IMR-90 (cell line): ENCODE data around the gene MORF4L2. TPM values are rescaled to one million over a fixed set of nuclear protein-coding genes. Genes with fewer than 3 reads are reported as not detected.

Experiments
- ATAC-seq: fragments of 200-7000 bp; cut with Tn5 transposase; 2 replicates; pipeline ENCODE4 v1.9.1; 2020; ENCODE audit warnings: low read depth, mild to moderate bottlenecking, moderate library complexity
- BruUV-seq: library from RNA; stranded (reverse); fragments of 400-500 nt; replicated peaks from 2 replicates; lab custom pipeline; 2021; lab: Mats Ljungman, UMichigan
- CTCF ChIA-PET: fragments of 300-600 bp; formaldehyde crosslinking; extraction: SDS; loops from one replicate; lab custom pipeline; 2021; ENCODE audit warnings: antibody characterized with exemption; lab: Yijun Ruan, JAX
- POLR2A ChIA-PET: fragments of 300-600 bp; sonication (Branson Sonifier 250); formaldehyde crosslinking; loops from one replicate; lab custom pipeline; 2022; ENCODE audit warnings: antibody characterized with exemption; ENCODE audit not compliant: unreplicated experiment; lab: Charles Lee
- DNase-seq: peaks from one replicate; pipeline ENCODE4 v3.0.0; 2013
- H2AFZ ChIP-seq: replicated peaks from 2 replicates; pipeline ENCODE3; 2013; ENCODE audit warnings: low read length, mild to moderate bottlenecking; ENCODE audit not compliant: poor library complexity
- H2AK5ac ChIP-seq: 2 replicates; pipeline ENCODE4 v1.6.1; 2013; ENCODE audit warnings: low read depth, low read length, inconsistent platforms
- H2AK9ac ChIP-seq: replicated peaks from 2 replicates; pipeline ENCODE3; 2013; ENCODE audit warnings: mild to moderate bottlenecking, low read depth, low read length, moderate library complexity; ENCODE audit not compliant: poor library complexity
- H2BK120ac ChIP-seq: 2 replicates; pipeline ENCODE4 v1.6.1; 2013; ENCODE audit warnings: low read depth, low read length, inconsistent platforms
- H2BK15ac ChIP-seq: 3 replicates; pipeline ENCODE4 v1.6.1; 2013; ENCODE audit warnings: low read depth, low read length, inconsistent platforms
- H2BK20ac ChIP-seq: 2 replicates; pipeline ENCODE4 v1.6.1; 2013; ENCODE audit warnings: low read depth, mild to moderate bottlenecking, inconsistent platforms, low read length, moderate library complexity
- H2BK5ac ChIP-seq: 2 replicates; pipeline ENCODE4 v1.6.1; 2013; ENCODE audit warnings: mild to moderate bottlenecking, low read depth, low read length, inconsistent platforms; ENCODE audit not compliant: poor library complexity, severe bottlenecking
- H3K14ac ChIP-seq: replicated peaks from 2 replicates; pipeline ENCODE4 v1.6.1; 2013; ENCODE audit warnings: low read depth, low read length, inconsistent platforms
- H3K18ac ChIP-seq: 2 replicates; pipeline ENCODE4 v1.6.1; 2013; ENCODE audit warnings: low read depth, low read length, control low read depth
- H3K23ac ChIP-seq: 2 replicates; pipeline ENCODE4 v1.6.1; 2013; ENCODE audit warnings: low read depth, low read length, inconsistent platforms
- H3K27ac ChIP-seq: 2 replicates; pipeline ENCODE4 v1.5.1; 2013; ENCODE audit warnings: mild to moderate bottlenecking, control low read depth, low read length; ENCODE audit not compliant: insufficient read depth
- H3K27me3 ChIP-seq: 2 replicates; pipeline ENCODE4 v1.6.1; 2013; ENCODE audit warnings: low read length; ENCODE audit not compliant: control insufficient read depth, insufficient read depth
- H3K36me3 ChIP-seq: 2 replicates; pipeline ENCODE4 v1.6.1; 2013; ENCODE audit warnings: low read length, mixed read lengths; ENCODE audit not compliant: control insufficient read depth, insufficient read depth
- H3K4ac ChIP-seq: 2 replicates; pipeline ENCODE4 v1.6.1; 2013; ENCODE audit warnings: low read depth, low read length, inconsistent platforms
- H3K4me1 ChIP-seq: 2 replicates; pipeline ENCODE4 v1.6.1; 2013; ENCODE audit warnings: low read length, mixed read lengths; ENCODE audit not compliant: control insufficient read depth, insufficient read depth
- H3K4me2 ChIP-seq: 2 replicates; pipeline ENCODE4 v1.6.1; 2013; ENCODE audit warnings: low read depth, mild to moderate bottlenecking, control low read depth, low read length, moderate library complexity
- H3K4me3 ChIP-seq: 2 replicates; pipeline ENCODE4 v1.5.1; 2013; ENCODE audit warnings: low read depth, mild to moderate bottlenecking, control low read depth, low read length, moderate library complexity; ENCODE audit not compliant: insufficient read depth
- H3K56ac ChIP-seq: 2 replicates; pipeline ENCODE4 v1.6.1; 2013; ENCODE audit warnings: low read length, inconsistent platforms; ENCODE audit not compliant: insufficient read depth; ENCODE audit errors: extremely low read depth
- H3K79me1 ChIP-seq, 2 experiments: 2 replicates each; pipeline ENCODE4 v1.6.1; 2013; ENCODE audit warnings: low read length in 2 of 2, inconsistent platforms in 1 of 2, low read depth in 1 of 2
- H3K9ac ChIP-seq: 2 replicates; pipeline ENCODE4 v1.6.1; 2013; ENCODE audit warnings: low read depth, low read length, control low read depth
- H3K9me1 ChIP-seq: 2 replicates; pipeline ENCODE4 v1.6.1; 2013; ENCODE audit warnings: low read length, inconsistent platforms; ENCODE audit not compliant: insufficient read depth
- H3K9me3 ChIP-seq: 2 replicates; pipeline ENCODE4 v1.6.1; 2013; ENCODE audit warnings: low read length; ENCODE audit not compliant: control insufficient read depth, insufficient read depth
- H4K20me1 ChIP-seq: 2 replicates; pipeline ENCODE4 v1.6.1; 2013; ENCODE audit warnings: low read length, inconsistent platforms; ENCODE audit not compliant: insufficient read depth
- H4K5ac ChIP-seq: 2 replicates; pipeline ENCODE4 v1.6.1; 2013; ENCODE audit warnings: mild to moderate bottlenecking, low read depth, low read length, control low read depth
- H4K8ac ChIP-seq, 2 experiments: 2 replicates each; pipeline ENCODE4 v1.6.1; 2013; ENCODE audit warnings: low read depth in 2 of 2, low read length in 2 of 2, control low read depth in 1 of 2, inconsistent platforms in 1 of 2
- H4K91ac ChIP-seq: 2 replicates; pipeline ENCODE4 v1.6.1; 2013; ENCODE audit warnings: low read depth, low read length, inconsistent platforms; ENCODE audit not compliant: insufficient read depth
- BHLHE40 ChIP-seq: fragments of 150-350 bp; IDR thresholded peaks from 2 replicates; pipeline ENCODE4 v1.6.1; 2016; ENCODE audit warnings: mild to moderate bottlenecking, low read depth, low read length
- CEBPB ChIP-seq: IDR thresholded peaks from 2 replicates; pipeline ENCODE4 v1.6.1; 2012; ENCODE audit warnings: low read depth, low read length, improper control_type of control experiment
- CHD1 ChIP-seq: IDR thresholded peaks from 2 replicates; pipeline ENCODE4 v1.6.1; 2012; ENCODE audit warnings: low read depth, low read length, improper control_type of control experiment
- MAFK ChIP-seq: IDR thresholded peaks from 2 replicates; pipeline ENCODE4 v1.6.1; 2012; ENCODE audit warnings: low read depth, low read length, improper control_type of control experiment
- MAZ ChIP-seq: IDR thresholded peaks from 2 replicates; pipeline ENCODE4 v1.6.1; 2012; ENCODE audit warnings: low read depth, mild to moderate bottlenecking, low read length, improper control_type of control experiment, moderate library complexity, borderline replicate concordance
- MXI1 ChIP-seq: IDR thresholded peaks from 2 replicates; pipeline ENCODE4 v1.6.1; 2012; ENCODE audit warnings: low read depth, mild to moderate bottlenecking, low read length, moderate library complexity, borderline replicate concordance
- POLR2A ChIP-seq: IDR thresholded peaks from 2 replicates; pipeline ENCODE4 v1.6.1; 2012; ENCODE audit warnings: mild to moderate bottlenecking, low read depth, low read length
- RAD21 ChIP-seq: IDR thresholded peaks from 2 replicates; pipeline ENCODE4 v1.6.1; 2012; ENCODE audit warnings: low read length, improper control_type of control experiment
- RCOR1 ChIP-seq: IDR thresholded peaks from 2 replicates; pipeline ENCODE4 v1.6.1; 2012; ENCODE audit warnings: mild to moderate bottlenecking, low read length, improper control_type of control experiment; ENCODE audit not compliant: insufficient replicate concordance
- RFX5 ChIP-seq: IDR thresholded peaks from 2 replicates; pipeline ENCODE4 v1.8.0; 2012; ENCODE audit warnings: low read depth, mild to moderate bottlenecking, low read length, moderate library complexity
- SMC3 ChIP-seq: fragments of 150-350 bp; IDR thresholded peaks from 2 replicates; pipeline ENCODE4 v1.6.1; 2016; ENCODE audit warnings: low read depth, mild to moderate bottlenecking, antibody characterized with exemption, low read length, moderate library complexity
- WGBS, 2 experiments: methylation state at CpG; one replicate each; pipeline versions ENCODE4 v1.1.5 to v1.1.7; 2013; ENCODE audit warnings: missing lambda C conversion rate in 2 of 2; ENCODE audit not compliant: insufficient read length in 1 of 2; ENCODE audit errors: extremely low coverage in 2 of 2; 5-methylcytosine and 5-hydroxymethylcytosine counted together
- dilution Hi-C: fragments of 300-500 bp; cut with HindIII; formaldehyde crosslinking; loops from one replicate; pipeline ENCODE4 v1.14.3; 2018; ENCODE audit warnings: low sequenced_read_pairs; ENCODE audit not compliant: unreplicated experiment
- in situ Hi-C: fragments of 300-500 bp; cut with MboI; formaldehyde crosslinking; loops from 3 replicates; pipeline ENCODE4 v1.14.3; 2019; ENCODE audit warnings: low sequenced_read_pairs, inconsistent platforms, mixed read lengths
- intact Hi-C: fragments of 100-400 bp; cut with micrococcal nuclease; formaldehyde crosslinking; loops from 2 replicates; pipeline ENCODE4 v1.10.0; 2022
- polyA plus RNA-seq, 3 experiments: library from polyadenylated mRNA; depleted of rRNA; stranded (reverse); fragments of >200 nt; gene quantifications; 2 replicates each; pipeline ENCODE4 v1.2.3, GENCODE V29; 2012; ENCODE audit warnings: low replicate concordance in 1 of 3
- total RNA-seq: library from RNA; depleted of rRNA; stranded (reverse); fragments of >200 nt; gene quantifications from 2 replicates; pipeline ENCODE4 v1.2.3, GENCODE V29; 2012
- TF ChIP-seq, protein P1 (sequence below): conservative IDR thresholded peaks from 2 replicates; pipeline ENCODE4 v1.5.1; 2012; ENCODE audit warnings: mild to moderate bottlenecking, low read depth, low read length, improper control_type of control experiment
- TF ChIP-seq, protein P2 (sequence below): fragments of 150-350 bp; IDR thresholded peaks from 2 replicates; pipeline ENCODE4 v1.6.1; 2017; ENCODE audit warnings: mild to moderate bottlenecking, antibody characterized with exemption, low read length, low read depth
- TF ChIP-seq, protein P3 (sequence below): fragments of 150-350 bp; IDR thresholded peaks from 2 replicates; pipeline ENCODE4 v1.6.1; 2016; ENCODE audit warnings: low read depth, mild to moderate bottlenecking, low read length, moderate library complexity, borderline replicate concordance

MORF4L2 gene
- total and polyA plus RNA-seq, 2 of the 4 experiments (the other 2 are of a cell fraction), result 795 to 1,218 TPM

DNA sequence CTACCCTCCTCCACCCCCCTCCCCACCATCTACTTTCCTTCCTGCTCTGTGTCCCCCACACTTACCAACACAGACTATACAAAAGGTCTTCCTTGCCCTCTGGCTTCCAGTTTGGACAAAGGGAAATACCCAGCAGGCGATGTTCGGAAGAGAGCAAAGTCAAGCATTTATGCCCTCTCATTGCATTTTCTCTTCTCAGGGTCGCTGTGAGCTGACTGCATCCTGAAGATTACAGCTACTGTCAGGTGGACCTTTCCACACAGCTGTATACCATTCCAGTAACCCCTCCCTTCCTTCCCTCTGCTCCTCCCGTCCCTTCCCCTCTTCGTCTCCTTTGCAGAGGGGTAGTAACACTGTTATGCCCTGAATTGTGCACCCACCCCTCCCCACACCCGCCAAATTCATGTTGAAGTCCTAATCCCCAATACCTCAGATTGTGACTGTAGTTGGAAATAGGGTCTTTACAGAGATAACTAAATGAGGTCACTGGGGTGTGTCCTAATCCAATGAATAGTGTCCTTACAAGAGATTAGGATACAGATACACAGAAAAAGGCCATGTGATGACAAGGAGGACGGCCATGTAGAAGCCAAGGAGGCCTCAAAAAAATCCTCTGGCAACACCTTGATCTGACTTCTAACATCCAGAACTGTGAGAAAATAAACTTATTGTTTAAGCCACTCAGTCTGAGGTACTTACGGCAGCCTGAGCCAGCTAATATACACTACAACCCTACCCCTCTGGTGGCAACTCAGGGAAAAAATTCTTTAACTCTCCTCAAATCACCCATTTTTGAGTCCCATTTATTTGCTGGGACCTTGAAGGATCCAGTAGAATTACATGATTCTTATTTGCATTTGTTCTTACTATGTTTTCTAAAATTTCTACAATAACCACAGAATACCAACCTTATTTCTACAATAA lies 11.7 kb downstream of the MORF4L2 start:
- no peak overlapping the region for H4K8ac ChIP-seq
- H2AK9ac ChIP-seq, result no peak overlapping the region
- H3K9ac ChIP-seq, result no peak overlapping the region
- no peak overlapping the region for H3K4ac ChIP-seq
- H3K23ac ChIP-seq, result no peak overlapping the region
- H2AK5ac ChIP-seq, result no peak overlapping the region
- H3K18ac ChIP-seq, result no peak overlapping the region
- intact Hi-C loops (loop anchor here (5.0 kb wide), 1 partner anchor 47 kb away; the partner anchor contains the start of gene TCEAL1), dilution Hi-C loops (no loop called here), in situ Hi-C loops (loop anchor here (10.0 to 25.0 kb wide), 2 partner anchors 140 to 463 kb away; no protein-coding TSS in a partner anchor)
- no peak overlapping the region for H2BK120ac ChIP-seq
- H3K36me3 ChIP-seq, result peaks cover 19% of the 10 kb centered on the region
- BruUV-seq, result no TSS peak
- no peak overlapping the region for H3K14ac ChIP-seq
- DNase-seq (peak; percentile 3), ATAC-seq (no peak; the same call in 1 of the 2 replicates)
- CTCF ChIA-PET, result no interaction called here
- H2AFZ ChIP-seq, result no peak overlapping the region
- no peak overlapping the region for H4K5ac ChIP-seq
- H2BK20ac ChIP-seq, result no peak overlapping the region
- H3K9me1 ChIP-seq, result peaks cover 5% of the 10 kb centered on the region
- no peak overlapping the region for H3K4me3 ChIP-seq
- H2BK15ac ChIP-seq, result no peak overlapping the region
- no peak overlapping the region for H3K27ac ChIP-seq
- H3K4me1 ChIP-seq, result no peaks in the 10 kb centered on the region
- POLR2A ChIA-PET, result no interaction called here
- no peaks in the 10 kb centered on the region; a peak in 2 of 4 replicates for H3K79me1 ChIP-seq
- H4K91ac ChIP-seq, result no peak overlapping the region
- H3K27me3 ChIP-seq, result peaks cover 3% of the 10 kb centered on the region; the same call in 1 of the 2 replicates
- H2BK5ac ChIP-seq, result no peak overlapping the region
- H3K56ac ChIP-seq, result no peak overlapping the region
- WGBS, 2 experiments, result 86% methylated on average over 3 of the region's 8 CpGs; no CpG with 5 or more reads in 1 of the 2 experiments
- no peak overlapping the region for H3K4me2 ChIP-seq
- H3K9me3 ChIP-seq, result no peaks in the 10 kb centered on the region
- peaks cover 30% of the 10 kb centered on the region for H4K20me1 ChIP-seq
- TF ChIP-seq RCOR1 (no peak), RFX5 (no peak), POLR2A (no peak; the same call in 1 of the 2 replicates), CHD1 (no peak), BHLHE40 (no peak), CEBPB (no peak), RAD21 (no peak), SMC3 (no peak), MXI1 (no peak), MAFK (no peak), MAZ (no peak)
- TF ChIP-seq, protein P1, sequence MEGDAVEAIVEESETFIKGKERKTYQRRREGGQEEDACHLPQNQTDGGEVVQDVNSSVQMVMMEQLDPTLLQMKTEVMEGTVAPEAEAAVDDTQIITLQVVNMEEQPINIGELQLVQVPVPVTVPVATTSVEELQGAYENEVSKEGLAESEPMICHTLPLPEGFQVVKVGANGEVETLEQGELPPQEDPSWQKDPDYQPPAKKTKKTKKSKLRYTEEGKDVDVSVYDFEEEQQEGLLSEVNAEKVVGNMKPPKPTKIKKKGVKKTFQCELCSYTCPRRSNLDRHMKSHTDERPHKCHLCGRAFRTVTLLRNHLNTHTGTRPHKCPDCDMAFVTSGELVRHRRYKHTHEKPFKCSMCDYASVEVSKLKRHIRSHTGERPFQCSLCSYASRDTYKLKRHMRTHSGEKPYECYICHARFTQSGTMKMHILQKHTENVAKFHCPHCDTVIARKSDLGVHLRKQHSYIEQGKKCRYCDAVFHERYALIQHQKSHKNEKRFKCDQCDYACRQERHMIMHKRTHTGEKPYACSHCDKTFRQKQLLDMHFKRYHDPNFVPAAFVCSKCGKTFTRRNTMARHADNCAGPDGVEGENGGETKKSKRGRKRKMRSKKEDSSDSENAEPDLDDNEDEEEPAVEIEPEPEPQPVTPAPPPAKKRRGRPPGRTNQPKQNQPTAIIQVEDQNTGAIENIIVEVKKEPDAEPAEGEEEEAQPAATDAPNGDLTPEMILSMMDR, result no peak
- TF ChIP-seq, protein P2, sequence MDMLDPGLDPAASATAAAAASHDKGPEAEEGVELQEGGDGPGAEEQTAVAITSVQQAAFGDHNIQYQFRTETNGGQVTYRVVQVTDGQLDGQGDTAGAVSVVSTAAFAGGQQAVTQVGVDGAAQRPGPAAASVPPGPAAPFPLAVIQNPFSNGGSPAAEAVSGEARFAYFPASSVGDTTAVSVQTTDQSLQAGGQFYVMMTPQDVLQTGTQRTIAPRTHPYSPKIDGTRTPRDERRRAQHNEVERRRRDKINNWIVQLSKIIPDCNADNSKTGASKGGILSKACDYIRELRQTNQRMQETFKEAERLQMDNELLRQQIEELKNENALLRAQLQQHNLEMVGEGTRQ, result no peak
- TF ChIP-seq, protein P3, sequence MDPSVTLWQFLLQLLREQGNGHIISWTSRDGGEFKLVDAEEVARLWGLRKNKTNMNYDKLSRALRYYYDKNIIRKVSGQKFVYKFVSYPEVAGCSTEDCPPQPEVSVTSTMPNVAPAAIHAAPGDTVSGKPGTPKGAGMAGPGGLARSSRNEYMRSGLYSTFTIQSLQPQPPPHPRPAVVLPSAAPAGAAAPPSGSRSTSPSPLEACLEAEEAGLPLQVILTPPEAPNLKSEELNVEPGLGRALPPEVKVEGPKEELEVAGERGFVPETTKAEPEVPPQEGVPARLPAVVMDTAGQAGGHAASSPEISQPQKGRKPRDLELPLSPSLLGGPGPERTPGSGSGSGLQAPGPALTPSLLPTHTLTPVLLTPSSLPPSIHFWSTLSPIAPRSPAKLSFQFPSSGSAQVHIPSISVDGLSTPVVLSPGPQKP, result no peak
